MM.1S (cell line): ENCODE results near the gene NINJ1.

Experiments used
- DNase-seq: peaks from one replicate; pipeline ENCODE4 v3.0.0-alpha.2; 2015
- H2AFZ ChIP-seq: fragments of 300-600 bp; sonication (generic); 2 replicates; pipeline ENCODE4 v1.6.0; 2016; ENCODE audit warnings: antibody characterized with exemption, low read length
- H3F3A ChIP-seq: fragments of 300-600 bp; sonication (generic); 2 replicates; pipeline ENCODE4 v1.6.1; 2016; ENCODE audit warnings: mild to moderate bottlenecking, antibody characterized with exemption, low read length, moderate library complexity, mixed read lengths; ENCODE audit not compliant: insufficient read depth
- H3K27ac ChIP-seq: fragments of 300-600 bp; sonication (generic); 2 replicates; pipeline ENCODE4 v1.5.1; 2016; ENCODE audit warnings: mild to moderate bottlenecking, low read length
- H3K27me3 ChIP-seq: fragments of 300-600 bp; sonication (generic); replicated peaks from 2 replicates; pipeline ENCODE4 v1.6.0; 2016; ENCODE audit warnings: low read length; ENCODE audit not compliant: insufficient read depth
- H3K36me3 ChIP-seq: fragments of 300-600 bp; sonication (generic); replicated peaks from 2 replicates; pipeline ENCODE4 v1.6.1; 2016; ENCODE audit warnings: mild to moderate bottlenecking, low read length, mixed read lengths; ENCODE audit not compliant: insufficient read depth
- H3K4me1 ChIP-seq: fragments of 300-600 bp; sonication (generic); 2 replicates; pipeline ENCODE4 v1.6.1; 2016; ENCODE audit warnings: low read length, mixed read lengths
- H3K4me2 ChIP-seq: fragments of 300-600 bp; sonication (generic); 2 replicates; pipeline ENCODE4 v1.6.0; 2016; ENCODE audit warnings: low read depth, low read length
- H3K4me3 ChIP-seq: fragments of 300-600 bp; sonication (generic); 2 replicates; pipeline ENCODE4 v1.5.1; 2016; ENCODE audit warnings: low read length, mixed read lengths
- H3K79me2 ChIP-seq: fragments of 300-600 bp; sonication (generic); 2 replicates; pipeline ENCODE4 v1.6.1; 2016; ENCODE audit warnings: mixed run types, low read length, mixed read lengths
- H3K9ac ChIP-seq: fragments of 300-600 bp; sonication (generic); 2 replicates; pipeline ENCODE4 v1.6.1; 2016; ENCODE audit warnings: low read length, mixed read lengths
- H3K9me2 ChIP-seq: fragments of 300-600 bp; sonication (generic); replicated peaks from 2 replicates; pipeline ENCODE4 v1.6.1; 2016; ENCODE audit warnings: mild to moderate bottlenecking, low read length, mixed read lengths; ENCODE audit not compliant: insufficient read depth
- H3K9me3 ChIP-seq: fragments of 300-600 bp; sonication (generic); replicated peaks from 2 replicates; pipeline ENCODE4 v1.6.1; 2016; ENCODE audit warnings: mild to moderate bottlenecking, low read length, mixed read lengths; ENCODE audit not compliant: insufficient read depth
- H4K20me1 ChIP-seq: fragments of 300-600 bp; sonication (generic); 2 replicates; pipeline ENCODE4 v1.6.1; 2016; ENCODE audit warnings: mild to moderate bottlenecking, low read length, moderate library complexity, mixed read lengths; ENCODE audit not compliant: insufficient read depth
- EZH2 ChIP-seq: fragments of 300-600 bp; sonication (generic); optimal IDR thresholded peaks from 2 replicates; pipeline ENCODE3; 2017; ENCODE audit warnings: low read depth, mild to moderate bottlenecking, antibody characterized with exemption, low read length, mixed read lengths
- EZH2phosphoT487 ChIP-seq: fragments of 300-600 bp; sonication (generic); IDR thresholded peaks from 2 replicates; pipeline ENCODE4 v1.6.1; 2018; ENCODE audit warnings: antibody characterized with exemption, low read length
- TF ChIP-seq, protein P1 (sequence below): fragments of 300-600 bp; sonication (generic); IDR thresholded peaks from 2 replicates; pipeline ENCODE4 v1.5.1; 2016; ENCODE audit warnings: antibody characterized with exemption, low read length, mixed read lengths

NINJ1 gene

DNA sequence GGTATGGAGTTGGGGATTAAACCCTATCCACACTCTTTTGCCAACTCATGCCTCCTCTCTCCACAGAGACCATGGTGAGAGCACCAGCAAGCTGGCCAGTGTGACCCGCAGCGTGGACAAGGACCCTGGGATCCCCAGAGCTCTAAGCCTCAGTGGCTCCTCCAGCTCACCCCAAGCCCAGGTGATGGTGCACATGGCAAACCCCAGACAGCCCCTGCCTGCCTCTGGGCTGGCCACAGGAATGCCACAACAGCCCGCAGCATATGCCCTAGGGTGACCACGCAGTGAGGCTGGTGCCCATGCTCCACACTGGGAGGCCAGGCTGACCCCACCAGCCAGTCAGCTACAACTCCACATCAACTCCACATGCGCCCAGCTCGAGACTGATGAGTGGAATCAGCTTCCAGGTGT lies 49.6 kb downstream of the NINJ1 start:
- Histone ChIP-seq H3K4me1 (no peaks in the 10 kb centered on the region), H3K27ac (no peak overlapping the region), H3K4me3 (no peak overlapping the region), H3K36me3 (no peaks in the 10 kb centered on the region), H3K9ac (no peak overlapping the region), H3K9me3 (no peaks in the 10 kb centered on the region), H3K4me2 (no peak overlapping the region), H3F3A (no peaks in the 10 kb centered on the region), H3K79me2 (no peaks in the 10 kb centered on the region), H2AFZ (no peak overlapping the region), H3K9me2 (no peaks in the 10 kb centered on the region), H4K20me1 (no peaks in the 10 kb centered on the region), H3K27me3 (no peaks in the 10 kb centered on the region)
- no peak for DNase-seq
- TF ChIP-seq, protein P1, sequence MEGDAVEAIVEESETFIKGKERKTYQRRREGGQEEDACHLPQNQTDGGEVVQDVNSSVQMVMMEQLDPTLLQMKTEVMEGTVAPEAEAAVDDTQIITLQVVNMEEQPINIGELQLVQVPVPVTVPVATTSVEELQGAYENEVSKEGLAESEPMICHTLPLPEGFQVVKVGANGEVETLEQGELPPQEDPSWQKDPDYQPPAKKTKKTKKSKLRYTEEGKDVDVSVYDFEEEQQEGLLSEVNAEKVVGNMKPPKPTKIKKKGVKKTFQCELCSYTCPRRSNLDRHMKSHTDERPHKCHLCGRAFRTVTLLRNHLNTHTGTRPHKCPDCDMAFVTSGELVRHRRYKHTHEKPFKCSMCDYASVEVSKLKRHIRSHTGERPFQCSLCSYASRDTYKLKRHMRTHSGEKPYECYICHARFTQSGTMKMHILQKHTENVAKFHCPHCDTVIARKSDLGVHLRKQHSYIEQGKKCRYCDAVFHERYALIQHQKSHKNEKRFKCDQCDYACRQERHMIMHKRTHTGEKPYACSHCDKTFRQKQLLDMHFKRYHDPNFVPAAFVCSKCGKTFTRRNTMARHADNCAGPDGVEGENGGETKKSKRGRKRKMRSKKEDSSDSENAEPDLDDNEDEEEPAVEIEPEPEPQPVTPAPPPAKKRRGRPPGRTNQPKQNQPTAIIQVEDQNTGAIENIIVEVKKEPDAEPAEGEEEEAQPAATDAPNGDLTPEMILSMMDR: no peak

DNA sequence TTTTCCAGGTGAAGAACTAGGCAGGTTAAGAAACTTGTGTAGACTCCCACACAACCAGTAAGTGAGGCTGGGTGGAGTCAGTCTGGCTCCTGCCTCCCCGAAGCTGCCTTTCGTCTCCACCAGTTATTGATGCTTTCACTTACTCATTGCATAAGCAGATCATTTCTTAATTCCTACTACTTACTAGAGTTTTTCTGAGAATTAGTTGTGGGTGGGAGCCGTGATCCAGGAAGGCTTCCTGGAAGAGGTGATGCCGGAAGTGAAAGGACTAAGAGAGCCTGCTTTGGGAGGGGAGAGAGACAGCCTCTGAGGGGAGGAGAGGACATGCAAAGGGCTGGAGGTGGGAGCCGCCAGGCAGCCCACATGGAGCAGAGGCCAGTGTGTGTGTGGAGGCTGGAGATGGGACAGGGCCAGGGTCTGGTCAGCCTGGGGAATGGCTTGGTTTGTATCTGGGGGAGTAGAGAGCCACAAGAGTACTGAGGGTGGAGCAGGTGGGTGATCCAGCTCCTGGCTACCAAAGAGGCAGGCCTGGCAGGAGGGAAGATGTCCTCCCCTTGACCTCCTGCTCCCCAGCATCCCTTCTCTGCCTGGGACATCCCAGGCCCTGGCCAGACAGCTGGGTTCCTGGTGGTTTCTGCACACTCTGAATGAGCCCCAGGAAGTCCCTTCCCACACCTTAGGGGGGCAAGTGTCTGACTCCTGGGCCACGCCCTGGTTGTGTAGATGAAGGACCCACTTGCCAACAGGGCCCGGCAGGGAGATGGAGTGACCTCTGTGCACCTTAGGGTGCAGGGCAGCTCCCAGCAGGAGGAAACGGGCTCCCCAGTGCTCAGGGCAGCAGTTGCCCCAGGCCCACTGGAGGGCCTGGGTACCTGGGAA lies 50.2 kb downstream of the NINJ1 start:
- H3K27ac ChIP-seq: no peak overlapping the region
- no peaks in the 10 kb centered on the region for H3K36me3 ChIP-seq
- H3K9ac ChIP-seq: no peak overlapping the region
- TF ChIP-seq EZH2 (no peak), EZH2phosphoT487 (no peak)
- TF ChIP-seq, protein P1: no peak
- no peaks in the 10 kb centered on the region for H3K27me3 ChIP-seq
- no peaks in the 10 kb centered on the region for H3K9me3 ChIP-seq
- no peaks in the 10 kb centered on the region for H3F3A ChIP-seq
- no peak for DNase-seq
- no peaks in the 10 kb centered on the region for H3K79me2 ChIP-seq
- H4K20me1 ChIP-seq: no peaks in the 10 kb centered on the region
- no peaks in the 10 kb centered on the region for H3K4me1 ChIP-seq
- H3K4me3 ChIP-seq: no peak overlapping the region
- H3K4me2 ChIP-seq: no peak overlapping the region
- no peak overlapping the region for H2AFZ ChIP-seq
- no peaks in the 10 kb centered on the region for H3K9me2 ChIP-seq

DNA sequence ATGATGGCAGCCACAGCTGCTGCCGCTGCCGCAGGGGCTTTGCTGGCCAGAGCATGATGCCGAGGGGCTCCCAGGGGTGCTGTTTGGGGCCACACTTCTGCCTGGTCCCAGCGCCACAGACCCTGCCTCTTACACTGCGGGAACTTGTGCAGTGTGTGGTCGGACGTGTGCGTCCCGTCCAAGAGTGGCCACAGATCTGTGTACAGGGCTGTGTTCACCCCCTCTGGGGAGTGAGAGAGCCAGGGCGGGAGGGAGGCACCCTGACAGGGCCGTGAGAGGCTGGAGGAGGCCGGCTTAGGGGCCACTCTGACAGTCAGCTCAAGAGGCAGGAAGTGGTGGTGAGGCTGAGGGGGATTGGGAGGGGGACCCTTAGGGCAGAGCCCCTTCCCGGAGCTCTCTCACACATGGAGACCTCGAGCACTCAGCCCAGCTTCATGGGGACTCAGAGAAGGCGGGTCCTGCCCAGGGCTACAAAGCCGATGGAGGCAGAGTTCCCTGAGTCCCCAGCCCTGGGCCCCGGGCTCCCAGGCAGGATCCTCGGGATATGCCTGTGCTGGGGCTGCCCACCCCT lies 51.1 kb downstream of the NINJ1 start:
- Histone ChIP-seq H3K79me2 (no peaks in the 10 kb centered on the region), H3K9ac (no peak overlapping the region), H3K27me3 (no peaks in the 10 kb centered on the region), H4K20me1 (no peaks in the 10 kb centered on the region), H3K27ac (no peak overlapping the region), H3K9me2 (no peaks in the 10 kb centered on the region), H3K4me3 (no peak overlapping the region), H2AFZ (no peak overlapping the region), H3K9me3 (no peaks in the 10 kb centered on the region), H3K36me3 (no peaks in the 10 kb centered on the region), H3F3A (no peaks in the 10 kb centered on the region), H3K4me1 (no peaks in the 10 kb centered on the region), H3K4me2 (no peak overlapping the region)
- TF ChIP-seq, protein P1: no peak
- TF ChIP-seq EZH2phosphoT487: no peak
- TF ChIP-seq EZH2: no peak
- no peak for DNase-seq
